GM12865 (cell line): ENCODE data around the gene CAT.

Experiments
- DNase-seq: peaks from one replicate; pipeline ENCODE4 v3.0.0; 2010; ENCODE audit warnings: low read depth
- H3K4me3 ChIP-seq: 2 replicates; pipeline ENCODE4 v1.5.1; 2011; ENCODE audit warnings: mild to moderate bottlenecking, low read depth, low read length, control low read depth
- TF ChIP-seq, protein P1 (sequence below): IDR thresholded peaks from 2 replicates; pipeline ENCODE4 v1.5.1; 2011; ENCODE audit warnings: low read length, control low read depth, low read depth, inconsistent platforms; ENCODE audit not compliant: insufficient read depth; ENCODE audit errors: missing control alignments

CAT gene

GRCh38 chr11:34490304-34490703 is 51.6 kb downstream of the CAT start:
- TF ChIP-seq, protein P1, sequence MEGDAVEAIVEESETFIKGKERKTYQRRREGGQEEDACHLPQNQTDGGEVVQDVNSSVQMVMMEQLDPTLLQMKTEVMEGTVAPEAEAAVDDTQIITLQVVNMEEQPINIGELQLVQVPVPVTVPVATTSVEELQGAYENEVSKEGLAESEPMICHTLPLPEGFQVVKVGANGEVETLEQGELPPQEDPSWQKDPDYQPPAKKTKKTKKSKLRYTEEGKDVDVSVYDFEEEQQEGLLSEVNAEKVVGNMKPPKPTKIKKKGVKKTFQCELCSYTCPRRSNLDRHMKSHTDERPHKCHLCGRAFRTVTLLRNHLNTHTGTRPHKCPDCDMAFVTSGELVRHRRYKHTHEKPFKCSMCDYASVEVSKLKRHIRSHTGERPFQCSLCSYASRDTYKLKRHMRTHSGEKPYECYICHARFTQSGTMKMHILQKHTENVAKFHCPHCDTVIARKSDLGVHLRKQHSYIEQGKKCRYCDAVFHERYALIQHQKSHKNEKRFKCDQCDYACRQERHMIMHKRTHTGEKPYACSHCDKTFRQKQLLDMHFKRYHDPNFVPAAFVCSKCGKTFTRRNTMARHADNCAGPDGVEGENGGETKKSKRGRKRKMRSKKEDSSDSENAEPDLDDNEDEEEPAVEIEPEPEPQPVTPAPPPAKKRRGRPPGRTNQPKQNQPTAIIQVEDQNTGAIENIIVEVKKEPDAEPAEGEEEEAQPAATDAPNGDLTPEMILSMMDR: no peak
- H3K4me3 ChIP-seq: no peak overlapping the region
- no peak for DNase-seq

DNA sequence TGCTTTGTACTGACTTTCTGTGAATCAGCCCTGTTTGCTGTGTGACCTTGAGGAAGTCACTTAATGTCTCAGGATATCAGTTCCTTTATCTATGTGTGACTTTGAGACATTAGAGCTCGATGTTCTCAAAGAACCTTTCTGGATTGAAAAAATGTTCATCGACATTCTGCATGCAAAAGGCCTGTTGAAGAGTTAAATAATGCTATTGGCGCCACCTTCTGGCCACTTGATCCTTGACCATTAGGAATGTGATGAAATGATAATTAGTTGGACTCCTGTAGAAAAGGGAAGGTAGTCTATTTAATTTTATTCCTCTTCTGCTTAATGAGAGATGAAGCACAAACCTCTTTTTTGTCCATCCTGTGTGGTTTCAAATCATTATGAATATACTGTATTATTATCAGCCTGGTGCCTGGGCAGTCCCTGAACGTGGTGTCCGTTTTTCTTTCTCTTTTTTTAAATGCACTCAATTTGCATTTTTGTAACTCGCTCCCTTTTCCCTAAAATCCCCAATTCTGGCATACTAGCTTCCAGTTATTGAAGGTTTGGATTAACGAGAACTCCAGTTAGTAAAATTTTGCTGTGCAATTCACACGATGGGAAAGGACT is 54.2 kb downstream of the CAT start:
- no peak overlapping the region for H3K4me3 ChIP-seq
- TF ChIP-seq, protein P1: peak; percentile 63
- DNase-seq: peak; percentile 65

DNA sequence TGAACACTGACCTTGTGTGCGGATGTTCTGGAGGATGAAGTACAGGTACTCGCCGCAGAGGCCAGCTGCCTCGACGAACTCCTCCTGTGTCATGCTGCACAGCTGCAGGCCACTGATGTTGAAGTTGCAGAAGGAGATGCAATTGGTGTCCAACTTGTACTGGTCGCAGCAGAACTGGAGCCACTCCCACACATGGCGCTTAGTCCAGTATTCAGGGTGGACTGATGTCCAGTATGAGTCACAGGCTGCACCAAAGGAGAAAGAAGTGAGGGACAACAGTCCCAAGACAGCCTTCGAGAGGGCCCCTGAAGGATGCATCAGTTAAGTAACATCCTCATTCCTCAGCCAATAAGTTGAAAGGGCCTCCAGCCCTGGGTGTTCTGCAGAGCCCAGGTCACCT is 54.7 kb downstream of the CAT start:
- TF ChIP-seq, protein P1: no peak
- DNase-seq: no peak

GRCh38 chr11:34493926-34494595 is 55.3 kb downstream of the CAT start:
- no peak for DNase-seq
- no peak overlapping the region for H3K4me3 ChIP-seq
- TF ChIP-seq, protein P1: no peak

More for the DNA sequence above, 54.7 kb downstream of the CAT start:
- no peak overlapping the region for H3K4me3 ChIP-seq

- H3K4me3 ChIP-seq: no peak overlapping the region
- DNase-seq: no peak
- TF ChIP-seq, protein P1: no peak
These were observed 56.5 kb downstream of the CAT start for GRCh38 chr11:34495239-34495723.

DNA sequence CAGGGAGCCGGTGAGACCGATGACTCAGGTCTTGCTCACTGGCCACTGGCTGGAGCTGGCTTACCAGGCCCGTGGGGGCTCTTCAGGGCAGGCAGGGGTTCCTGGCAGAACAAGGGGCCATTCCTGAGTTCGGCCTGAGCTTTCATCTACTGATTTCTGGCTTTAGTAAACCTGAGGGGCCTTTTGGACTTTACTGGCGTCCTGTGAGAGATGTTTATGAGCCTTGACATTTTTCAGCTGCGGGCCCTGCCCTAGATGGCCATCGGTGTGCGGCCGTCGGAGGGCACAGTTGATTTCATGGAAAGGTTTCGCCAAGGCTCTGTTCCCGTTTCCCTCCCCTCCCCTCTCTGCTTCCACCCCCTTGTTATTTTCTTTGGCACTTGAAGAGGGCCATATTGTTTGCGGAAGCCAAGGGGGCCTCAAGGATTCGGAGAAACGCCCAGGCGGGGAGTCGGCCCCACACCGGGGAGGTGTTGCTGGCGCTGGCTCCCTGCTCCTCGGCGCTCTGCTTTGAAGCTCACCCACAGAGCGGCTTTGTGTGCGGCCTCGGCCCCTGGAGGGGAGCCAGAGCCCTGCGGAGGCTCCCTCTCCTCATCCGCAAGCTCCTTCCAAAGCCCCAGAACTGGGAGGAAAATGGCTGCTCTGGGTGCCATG is 57.1 kb downstream of the CAT start:
- no peak overlapping the region for H3K4me3 ChIP-seq
- TF ChIP-seq, protein P1: no peak
- DNase-seq: no peak
